ENCODE data around the gene MROH2B.

DNA sequence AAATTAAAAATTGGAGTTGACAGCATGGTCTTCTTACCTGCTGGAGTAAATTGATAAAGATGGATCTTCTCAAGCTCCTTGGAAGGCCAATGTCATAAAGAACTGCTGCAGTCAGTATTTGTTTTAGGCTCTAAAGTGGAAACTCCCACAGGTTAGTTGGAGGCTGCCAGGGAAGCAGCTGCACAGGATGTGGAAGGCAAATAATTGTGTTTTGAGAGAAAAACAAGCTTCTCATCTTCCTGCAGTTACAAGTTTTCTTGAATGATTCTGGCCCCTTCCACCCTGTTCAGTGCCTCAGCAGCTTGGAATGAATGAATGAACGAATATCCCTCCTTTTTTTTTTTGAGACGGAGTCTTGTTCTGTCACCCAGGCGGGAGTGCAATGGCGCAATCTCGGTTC, 13.9 kb downstream of the MROH2B start:
- TF ChIP-seq, protein P1, sequence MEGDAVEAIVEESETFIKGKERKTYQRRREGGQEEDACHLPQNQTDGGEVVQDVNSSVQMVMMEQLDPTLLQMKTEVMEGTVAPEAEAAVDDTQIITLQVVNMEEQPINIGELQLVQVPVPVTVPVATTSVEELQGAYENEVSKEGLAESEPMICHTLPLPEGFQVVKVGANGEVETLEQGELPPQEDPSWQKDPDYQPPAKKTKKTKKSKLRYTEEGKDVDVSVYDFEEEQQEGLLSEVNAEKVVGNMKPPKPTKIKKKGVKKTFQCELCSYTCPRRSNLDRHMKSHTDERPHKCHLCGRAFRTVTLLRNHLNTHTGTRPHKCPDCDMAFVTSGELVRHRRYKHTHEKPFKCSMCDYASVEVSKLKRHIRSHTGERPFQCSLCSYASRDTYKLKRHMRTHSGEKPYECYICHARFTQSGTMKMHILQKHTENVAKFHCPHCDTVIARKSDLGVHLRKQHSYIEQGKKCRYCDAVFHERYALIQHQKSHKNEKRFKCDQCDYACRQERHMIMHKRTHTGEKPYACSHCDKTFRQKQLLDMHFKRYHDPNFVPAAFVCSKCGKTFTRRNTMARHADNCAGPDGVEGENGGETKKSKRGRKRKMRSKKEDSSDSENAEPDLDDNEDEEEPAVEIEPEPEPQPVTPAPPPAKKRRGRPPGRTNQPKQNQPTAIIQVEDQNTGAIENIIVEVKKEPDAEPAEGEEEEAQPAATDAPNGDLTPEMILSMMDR (IDR thresholded peaks at IDR 0.05; ENCODE audit: insufficient read depth, low read length) = no peak
- no peak for TF ChIP-seq REST (IDR thresholded peaks at IDR 0.05; ENCODE audit: insufficient replicate concordance, low read depth)
- TF ChIP-seq POLR2AphosphoS5 (IDR thresholded peaks at IDR 0.05; ENCODE audit: low read depth) = no peak
- TF ChIP-seq GABPA (IDR thresholded peaks at IDR 0.05; ENCODE audit: low read depth) = no peak
- no peak for TF ChIP-seq SPI1 (IDR thresholded peaks at IDR 0.05; ENCODE audit: borderline replicate concordance, low read depth)
